ENCODE measurements around the gene PTPRK.

The PTPRK gene

GRCh38 chr6:127976111-127976510 lies 544.3 kb downstream of the PTPRK start:
- no peak overlapping the region for H4K8ac ChIP-seq (ENCODE audit: low read depth, low read length)
- H2AFZ ChIP-seq (ENCODE audit: low read length) = no peak overlapping the region
- H2BK5ac ChIP-seq (ENCODE audit: low read length) = no peak overlapping the region
- H2AK5ac ChIP-seq (ENCODE audit: low read depth, low read length) = no peak overlapping the region
- H3K27ac ChIP-seq (replicated peaks; ENCODE audit: low read length) = no peak overlapping the region
- H3K36me3 ChIP-seq (replicated peaks in 1 of 2; ENCODE audit: control insufficient read depth in 2 of 2, insufficient read depth in 2 of 2, low read length in 2 of 2) = peaks cover 7 to 58% of the 10 kb centered on the region in 2 donors
- H2BK12ac ChIP-seq (ENCODE audit: low read length) = no peak overlapping the region
- no peak overlapping the region for H3K4me2 ChIP-seq (ENCODE audit: insufficient read depth, low read length, poor library complexity, severe bottlenecking)
- no peak overlapping the region for H4K91ac ChIP-seq (ENCODE audit: low read depth, low read length, poor library complexity)
- no peak for DNase-seq (ENCODE audit: low spot score)
- WGBS, 2 donors (ENCODE audit: extremely low coverage in 2 of 2, insufficient read length in 2 of 2, insufficient replicate concordance in 1 of 2) = no CpG with 5 or more reads among the region's 3 CpGs
- H3K9me3 ChIP-seq (replicated peaks in 1 of 2; ENCODE audit: control insufficient read depth in 2 of 2, insufficient read depth in 1 of 2, low read depth in 1 of 2, low read length in 2 of 2) = no peaks in the 10 kb centered on the region
- no peak overlapping the region for H3K23ac ChIP-seq (ENCODE audit: low read depth, low read length, poor library complexity)
- no peak overlapping the region for H3K4ac ChIP-seq (ENCODE audit: low read length)
- no peaks in the 10 kb centered on the region for H3K79me1 ChIP-seq (ENCODE audit: low read depth, low read length)
- H3K4me3 ChIP-seq (ENCODE audit: low read length in 2 of 2) = no peak overlapping the region
- H3K4me1 ChIP-seq (ENCODE audit: control insufficient read depth in 2 of 2, insufficient read depth in 1 of 2, low read depth in 1 of 2, low read length in 2 of 2) = no peaks in the 10 kb centered on the region
- H3K9ac ChIP-seq (ENCODE audit: low read depth, low read length, poor library complexity) = no peak overlapping the region
- H2BK15ac ChIP-seq (ENCODE audit: low read length) = no peak overlapping the region
- no peaks in the 10 kb centered on the region for H3K27me3 ChIP-seq (ENCODE audit: control insufficient read depth in 3 of 3, insufficient read depth in 3 of 3, low read depth in 1 of 3, low read length in 3 of 3)
- H3K18ac ChIP-seq (ENCODE audit: low read length) = no peak overlapping the region
- no peak overlapping the region for H3K14ac ChIP-seq (ENCODE audit: low read length)
- H2BK120ac ChIP-seq (ENCODE audit: low read depth, low read length) = no peak overlapping the region

DNA sequence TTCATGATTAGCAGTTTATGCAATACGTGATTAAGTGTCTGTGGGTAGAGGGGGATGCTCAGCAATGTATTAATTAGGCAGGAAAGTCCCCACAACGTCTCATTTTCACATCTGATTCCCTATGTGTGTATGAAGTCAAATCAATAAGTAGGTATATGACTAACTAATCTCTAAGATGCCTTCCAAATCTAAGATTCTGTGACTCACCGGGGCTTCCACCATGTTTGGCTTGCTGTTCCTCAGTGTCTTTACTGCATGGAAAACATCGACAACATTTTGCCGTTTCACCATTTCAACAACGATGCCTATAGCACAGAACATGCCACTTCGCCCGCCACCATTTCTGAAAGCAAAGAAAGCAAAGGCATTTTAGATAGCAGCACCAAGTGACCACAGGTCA lies 547.6 kb downstream of the PTPRK start:
- Histone ChIP-seq H3K27me3 (ENCODE audit: control insufficient read depth in 3 of 3, insufficient read depth in 3 of 3, low read depth in 1 of 3, low read length in 3 of 3) (no peaks in the 10 kb centered on the region), H4K91ac (ENCODE audit: low read depth, low read length, poor library complexity) (no peak overlapping the region), H2BK12ac (ENCODE audit: low read length) (no peak overlapping the region), H3K9me3 (replicated peaks in 1 of 2; ENCODE audit: control insufficient read depth in 2 of 2, insufficient read depth in 1 of 2, low read depth in 1 of 2, low read length in 2 of 2) (no peaks in the 10 kb centered on the region), H2BK15ac (ENCODE audit: low read length) (no peak overlapping the region), H3K4me3 (ENCODE audit: low read length in 2 of 2) (no peak overlapping the region), H4K8ac (ENCODE audit: low read depth, low read length) (no peak overlapping the region), H2AK5ac (ENCODE audit: low read depth, low read length) (no peak overlapping the region), H3K9ac (ENCODE audit: low read depth, low read length, poor library complexity) (no peak overlapping the region), H2BK120ac (ENCODE audit: low read depth, low read length) (no peak overlapping the region), H3K79me1 (ENCODE audit: low read depth, low read length) (no peaks in the 10 kb centered on the region), H3K36me3 (replicated peaks in 1 of 2; ENCODE audit: control insufficient read depth in 2 of 2, insufficient read depth in 2 of 2, low read length in 2 of 2) (peaks cover 5 to 68% of the 10 kb centered on the region in 2 donors), H3K27ac (replicated peaks; ENCODE audit: low read length) (no peak overlapping the region), H3K14ac (ENCODE audit: low read length) (no peak overlapping the region), H3K18ac (ENCODE audit: low read length) (no peak overlapping the region), H3K4me1 (ENCODE audit: control insufficient read depth in 2 of 2, insufficient read depth in 1 of 2, low read depth in 1 of 2, low read length in 2 of 2) (no peaks in the 10 kb centered on the region), H2AFZ (ENCODE audit: low read length) (no peak overlapping the region), H3K4me2 (ENCODE audit: insufficient read depth, low read length, poor library complexity, severe bottlenecking) (no peak overlapping the region), H3K4ac (ENCODE audit: low read length) (no peak overlapping the region), H3K23ac (ENCODE audit: low read depth, low read length, poor library complexity) (no peak overlapping the region), H2BK5ac (ENCODE audit: low read length) (no peak overlapping the region)
- no peak for DNase-seq (ENCODE audit: low spot score)
- no CpG with 5 or more reads among the region's 8 CpGs for WGBS, 2 donors (ENCODE audit: extremely low coverage in 2 of 2, insufficient read length in 2 of 2, insufficient replicate concordance in 1 of 2)

DNA sequence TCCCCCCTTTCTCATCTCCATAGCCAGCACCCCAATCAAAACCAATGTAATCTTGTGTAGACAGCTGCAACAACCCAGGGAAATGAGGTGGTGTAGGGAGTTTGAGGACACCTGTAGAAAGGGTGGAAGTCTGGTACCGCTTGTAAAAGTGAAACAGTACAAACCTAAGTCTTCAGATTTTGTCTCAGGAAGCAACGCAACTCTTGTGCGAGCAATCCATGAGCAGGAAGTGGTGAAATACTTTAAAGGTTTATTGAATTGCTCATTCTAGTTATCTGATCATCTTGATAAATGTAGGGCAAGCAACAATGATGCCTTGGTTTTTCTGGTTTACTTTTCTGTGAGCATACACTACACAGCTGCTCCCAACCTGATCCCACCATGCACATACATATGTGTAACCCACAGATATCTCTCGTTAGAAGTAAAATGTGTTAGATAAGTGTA lies 548.4 kb downstream of the PTPRK start:
- Histone ChIP-seq H2AK5ac (ENCODE audit: low read depth, low read length) (no peak overlapping the region), H3K23ac (ENCODE audit: low read depth, low read length, poor library complexity) (no peak overlapping the region), H3K18ac (ENCODE audit: low read length) (no peak overlapping the region), H3K4me3 (ENCODE audit: low read length in 2 of 2) (no peak overlapping the region), H2AFZ (ENCODE audit: low read length) (no peak overlapping the region), H3K36me3 (replicated peaks in 1 of 2; ENCODE audit: control insufficient read depth in 2 of 2, insufficient read depth in 2 of 2, low read length in 2 of 2) (peaks cover 5 to 69% of the 10 kb centered on the region in 2 donors), H4K8ac (ENCODE audit: low read depth, low read length) (no peak overlapping the region), H3K4me2 (ENCODE audit: insufficient read depth, low read length, poor library complexity, severe bottlenecking) (no peak overlapping the region), H3K14ac (ENCODE audit: low read length) (no peak overlapping the region), H3K4me1 (ENCODE audit: control insufficient read depth in 2 of 2, insufficient read depth in 1 of 2, low read depth in 1 of 2, low read length in 2 of 2) (no peaks in the 10 kb centered on the region), H3K9me3 (replicated peaks in 1 of 2; ENCODE audit: control insufficient read depth in 2 of 2, insufficient read depth in 1 of 2, low read depth in 1 of 2, low read length in 2 of 2) (no peaks in the 10 kb centered on the region), H2BK12ac (ENCODE audit: low read length) (no peak overlapping the region), H4K91ac (ENCODE audit: low read depth, low read length, poor library complexity) (no peak overlapping the region), H3K9ac (ENCODE audit: low read depth, low read length, poor library complexity) (no peak overlapping the region), H3K27ac (replicated peaks; ENCODE audit: low read length) (no peak overlapping the region), H3K27me3 (ENCODE audit: control insufficient read depth in 3 of 3, insufficient read depth in 3 of 3, low read depth in 1 of 3, low read length in 3 of 3) (no peaks in the 10 kb centered on the region), H2BK5ac (ENCODE audit: low read length) (no peak overlapping the region), H3K79me1 (ENCODE audit: low read depth, low read length) (no peaks in the 10 kb centered on the region), H2BK15ac (ENCODE audit: low read length) (no peak overlapping the region), H2BK120ac (ENCODE audit: low read depth, low read length) (no peak overlapping the region), H3K4ac (ENCODE audit: low read length) (no peak overlapping the region)
- DNase-seq (ENCODE audit: low spot score) = no peak
- no CpG with 5 or more reads among the region's 4 CpGs for WGBS, 2 donors (ENCODE audit: extremely low coverage in 2 of 2, insufficient read length in 2 of 2, insufficient replicate concordance in 1 of 2)

DNA sequence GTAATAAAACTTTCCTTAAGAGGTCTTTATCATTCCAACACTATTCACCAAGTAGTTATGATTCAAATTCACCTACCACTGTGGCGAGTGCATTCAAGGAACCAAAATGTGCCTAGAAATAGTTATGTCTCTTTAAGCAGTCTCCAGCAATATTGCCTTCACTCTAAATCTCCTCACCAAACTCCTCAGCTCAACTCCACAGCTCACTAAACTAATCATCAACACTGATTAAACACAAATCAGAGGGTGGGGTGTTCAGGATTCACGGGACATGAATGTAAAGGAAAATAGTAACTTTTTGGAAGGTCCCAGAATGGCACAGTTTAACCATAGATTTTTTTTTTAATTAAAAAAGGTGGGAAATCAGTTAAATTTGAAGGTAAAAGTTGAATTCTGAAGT lies 549.0 kb downstream of the PTPRK start:
- no peak overlapping the region for H2BK5ac ChIP-seq (ENCODE audit: low read length)
- no peak overlapping the region for H3K9ac ChIP-seq (ENCODE audit: low read depth, low read length, poor library complexity)
- no peak overlapping the region for H4K91ac ChIP-seq (ENCODE audit: low read depth, low read length, poor library complexity)
- no peak overlapping the region for H2BK15ac ChIP-seq (ENCODE audit: low read length)
- H2AK5ac ChIP-seq (ENCODE audit: low read depth, low read length) = no peak overlapping the region
- H3K4me3 ChIP-seq (ENCODE audit: low read length in 2 of 2) = no peak overlapping the region
- H3K27ac ChIP-seq (replicated peaks; ENCODE audit: low read length) = no peak overlapping the region
- no peaks in the 10 kb centered on the region for H3K27me3 ChIP-seq (ENCODE audit: control insufficient read depth in 3 of 3, insufficient read depth in 3 of 3, low read depth in 1 of 3, low read length in 3 of 3)
- H3K9me3 ChIP-seq (replicated peaks in 1 of 2; ENCODE audit: control insufficient read depth in 2 of 2, insufficient read depth in 1 of 2, low read depth in 1 of 2, low read length in 2 of 2) = no peaks in the 10 kb centered on the region
- no CpG with 5 or more reads among the region's 2 CpGs for WGBS, 2 donors (ENCODE audit: extremely low coverage in 2 of 2, insufficient read length in 2 of 2, insufficient replicate concordance in 1 of 2)
- no peak overlapping the region for H2AFZ ChIP-seq (ENCODE audit: low read length)
- no peak for DNase-seq (ENCODE audit: low spot score)
- H4K8ac ChIP-seq (ENCODE audit: low read depth, low read length) = no peak overlapping the region
- no peak overlapping the region for H3K4me2 ChIP-seq (ENCODE audit: insufficient read depth, low read length, poor library complexity, severe bottlenecking)
- H3K4me1 ChIP-seq (ENCODE audit: control insufficient read depth in 2 of 2, insufficient read depth in 1 of 2, low read depth in 1 of 2, low read length in 2 of 2) = no peaks in the 10 kb centered on the region
- no peaks in the 10 kb centered on the region for H3K79me1 ChIP-seq (ENCODE audit: low read depth, low read length)
- H3K23ac ChIP-seq (ENCODE audit: low read depth, low read length, poor library complexity) = no peak overlapping the region
- no peak overlapping the region for H3K4ac ChIP-seq (ENCODE audit: low read length)
- no peak overlapping the region for H3K14ac ChIP-seq (ENCODE audit: low read length)
- H3K36me3 ChIP-seq (replicated peaks in 1 of 2; ENCODE audit: control insufficient read depth in 2 of 2, insufficient read depth in 2 of 2, low read length in 2 of 2) = peaks cover 5 to 63% of the 10 kb centered on the region in 2 donors
- no peak overlapping the region for H3K18ac ChIP-seq (ENCODE audit: low read length)
- no peak overlapping the region for H2BK120ac ChIP-seq (ENCODE audit: low read depth, low read length)
- no peak overlapping the region for H2BK12ac ChIP-seq (ENCODE audit: low read length)
